ENCODE data around the gene GOLGA2. TPM values are rescaled to one million over a fixed set of nuclear protein-coding genes. Genes with fewer than 3 reads are reported as not detected.

The GOLGA2 gene
- total and polyA plus RNA-seq, 2 of the 13 experiments (the other 11 are each of a cell fraction or from before 2014, with no cell fraction given) = 45.3 to 45.8 TPM

DNA sequence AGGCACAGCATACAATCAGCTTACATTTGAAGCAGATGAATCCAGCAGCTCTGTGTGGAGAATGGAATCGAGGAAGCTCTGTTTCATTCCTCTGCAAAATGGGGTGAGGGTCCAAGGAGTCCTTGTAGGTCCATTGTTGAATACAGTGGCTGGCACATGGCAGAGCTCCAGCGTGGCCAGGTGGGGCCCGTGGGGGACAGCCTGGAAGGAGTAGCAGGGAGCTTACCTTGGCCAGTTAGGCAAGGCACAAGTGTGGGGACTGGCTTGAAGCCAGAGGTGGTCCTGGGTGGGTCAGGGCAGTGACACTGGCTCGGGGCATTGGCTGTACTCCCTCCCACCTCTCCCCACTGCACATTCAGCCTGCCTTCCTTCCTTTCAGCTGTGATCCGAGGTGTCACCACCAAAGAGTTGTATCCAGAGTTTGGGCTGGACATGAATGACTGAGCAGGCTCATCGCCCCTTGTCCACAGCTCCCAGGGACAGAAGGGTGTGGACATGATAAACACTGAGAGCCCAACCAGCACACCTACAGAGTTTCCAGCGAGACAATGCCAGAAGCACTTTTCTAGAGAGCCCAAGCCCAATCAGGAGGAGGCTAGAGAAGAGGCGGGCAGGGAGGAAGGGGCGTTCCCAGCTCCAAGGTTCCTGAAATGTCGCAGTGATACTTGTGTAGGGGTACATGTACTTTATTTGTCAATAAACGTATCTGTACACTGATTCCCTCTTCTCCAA, 12.6 kb upstream of the GOLGA2 start (continued):
- TF ChIP-seq, protein P1, sequence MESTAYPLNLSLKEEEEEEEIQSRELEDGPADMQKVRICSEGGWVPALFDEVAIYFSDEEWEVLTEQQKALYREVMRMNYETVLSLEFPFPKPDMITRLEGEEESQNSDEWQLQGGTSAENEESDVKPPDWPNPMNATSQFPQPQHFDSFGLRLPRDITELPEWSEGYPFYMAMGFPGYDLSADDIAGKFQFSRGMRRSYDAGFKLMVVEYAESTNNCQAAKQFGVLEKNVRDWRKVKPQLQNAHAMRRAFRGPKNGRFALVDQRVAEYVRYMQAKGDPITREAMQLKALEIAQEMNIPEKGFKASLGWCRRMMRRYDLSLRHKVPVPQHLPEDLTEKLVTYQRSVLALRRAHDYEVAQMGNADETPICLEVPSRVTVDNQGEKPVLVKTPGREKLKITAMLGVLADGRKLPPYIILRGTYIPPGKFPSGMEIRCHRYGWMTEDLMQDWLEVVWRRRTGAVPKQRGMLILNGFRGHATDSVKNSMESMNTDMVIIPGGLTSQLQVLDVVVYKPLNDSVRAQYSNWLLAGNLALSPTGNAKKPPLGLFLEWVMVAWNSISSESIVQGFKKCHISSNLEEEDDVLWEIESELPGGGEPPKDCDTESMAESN (CRISPR knock-in tag; conservative IDR thresholded peaks at IDR 0.05) = no peak
- TF ChIP-seq, protein P2, sequence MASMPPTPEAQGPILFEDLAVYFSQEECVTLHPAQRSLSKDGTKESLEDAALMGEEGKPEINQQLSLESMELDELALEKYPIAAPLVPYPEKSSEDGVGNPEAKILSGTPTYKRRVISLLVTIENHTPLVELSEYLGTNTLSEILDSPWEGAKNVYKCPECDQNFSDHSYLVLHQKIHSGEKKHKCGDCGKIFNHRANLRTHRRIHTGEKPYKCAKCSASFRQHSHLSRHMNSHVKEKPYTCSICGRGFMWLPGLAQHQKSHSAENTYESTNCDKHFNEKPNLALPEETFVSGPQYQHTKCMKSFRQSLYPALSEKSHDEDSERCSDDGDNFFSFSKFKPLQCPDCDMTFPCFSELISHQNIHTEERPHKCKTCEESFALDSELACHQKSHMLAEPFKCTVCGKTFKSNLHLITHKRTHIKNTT (CRISPR knock-in tag; IDR thresholded peaks at IDR 0.05) = no peak
- TF ChIP-seq ZNF589 (CRISPR knock-in tag; conservative IDR thresholded peaks at IDR 0.05) (no peak), ZNF329 (CRISPR knock-in tag; IDR thresholded peaks at IDR 0.05; ENCODE audit: low read depth) (no peak), DR1 (CRISPR knock-in tag; IDR thresholded peaks at IDR 0.05) (no peak), ZNF549 (CRISPR knock-in tag; IDR thresholded peaks at IDR 0.05) (no peak), ZEB1 (IDR thresholded peaks at IDR 0.05; ENCODE audit: insufficient replicate concordance, low read depth) (no peak), PRMT3 (CRISPR knock-in tag; IDR thresholded peaks at IDR 0.05; ENCODE audit: borderline replicate concordance, low read depth) (no peak), HMGA1 (CRISPR knock-in tag; conservative IDR thresholded peaks at IDR 0.05) (no peak), XRCC5 (optimal IDR thresholded peaks at IDR 0.05; ENCODE audit: low read length) (no peak), JUN (CRISPR knock-in tag; IDR thresholded peaks at IDR 0.05) (no peak)
- TF ChIP-seq, protein P3, sequence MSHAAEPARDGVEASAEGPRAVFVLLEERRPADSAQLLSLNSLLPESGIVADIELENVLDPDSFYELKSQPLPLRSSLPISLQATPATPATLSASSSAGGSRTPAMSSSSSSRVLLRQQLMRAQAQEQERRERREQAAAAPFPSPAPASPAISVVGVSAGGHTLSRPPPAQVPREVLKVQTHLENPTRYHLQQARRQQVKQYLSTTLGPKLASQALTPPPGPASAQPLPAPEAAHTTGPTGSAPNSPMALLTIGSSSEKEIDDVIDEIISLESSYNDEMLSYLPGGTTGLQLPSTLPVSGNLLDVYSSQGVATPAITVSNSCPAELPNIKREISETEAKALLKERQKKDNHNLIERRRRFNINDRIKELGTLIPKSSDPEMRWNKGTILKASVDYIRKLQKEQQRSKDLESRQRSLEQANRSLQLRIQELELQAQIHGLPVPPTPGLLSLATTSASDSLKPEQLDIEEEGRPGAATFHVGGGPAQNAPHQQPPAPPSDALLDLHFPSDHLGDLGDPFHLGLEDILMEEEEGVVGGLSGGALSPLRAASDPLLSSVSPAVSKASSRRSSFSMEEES (CRISPR knock-in tag; IDR thresholded peaks at IDR 0.05) = no peak
- TF ChIP-seq, protein P4, sequence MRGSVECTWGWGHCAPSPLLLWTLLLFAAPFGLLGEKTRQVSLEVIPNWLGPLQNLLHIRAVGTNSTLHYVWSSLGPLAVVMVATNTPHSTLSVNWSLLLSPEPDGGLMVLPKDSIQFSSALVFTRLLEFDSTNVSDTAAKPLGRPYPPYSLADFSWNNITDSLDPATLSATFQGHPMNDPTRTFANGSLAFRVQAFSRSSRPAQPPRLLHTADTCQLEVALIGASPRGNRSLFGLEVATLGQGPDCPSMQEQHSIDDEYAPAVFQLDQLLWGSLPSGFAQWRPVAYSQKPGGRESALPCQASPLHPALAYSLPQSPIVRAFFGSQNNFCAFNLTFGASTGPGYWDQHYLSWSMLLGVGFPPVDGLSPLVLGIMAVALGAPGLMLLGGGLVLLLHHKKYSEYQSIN (CRISPR knock-in tag; IDR thresholded peaks at IDR 0.05; ENCODE audit: borderline replicate concordance) = no peak
- TF ChIP-seq, protein P5, sequence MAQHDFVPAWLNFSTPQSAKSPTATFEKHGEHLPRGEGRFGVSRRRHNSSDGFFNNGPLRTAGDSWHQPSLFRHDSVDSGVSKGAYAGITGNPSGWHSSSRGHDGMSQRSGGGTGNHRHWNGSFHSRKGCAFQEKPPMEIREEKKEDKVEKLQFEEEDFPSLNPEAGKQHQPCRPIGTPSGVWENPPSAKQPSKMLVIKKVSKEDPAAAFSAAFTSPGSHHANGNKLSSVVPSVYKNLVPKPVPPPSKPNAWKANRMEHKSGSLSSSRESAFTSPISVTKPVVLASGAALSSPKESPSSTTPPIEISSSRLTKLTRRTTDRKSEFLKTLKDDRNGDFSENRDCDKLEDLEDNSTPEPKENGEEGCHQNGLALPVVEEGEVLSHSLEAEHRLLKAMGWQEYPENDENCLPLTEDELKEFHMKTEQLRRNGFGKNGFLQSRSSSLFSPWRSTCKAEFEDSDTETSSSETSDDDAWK (CRISPR knock-in tag; IDR thresholded peaks at IDR 0.05) = no peak
- TF ChIP-seq, protein P6, sequence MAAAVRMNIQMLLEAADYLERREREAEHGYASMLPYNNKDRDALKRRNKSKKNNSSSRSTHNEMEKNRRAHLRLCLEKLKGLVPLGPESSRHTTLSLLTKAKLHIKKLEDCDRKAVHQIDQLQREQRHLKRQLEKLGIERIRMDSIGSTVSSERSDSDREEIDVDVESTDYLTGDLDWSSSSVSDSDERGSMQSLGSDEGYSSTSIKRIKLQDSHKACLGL (CRISPR knock-in tag; IDR thresholded peaks at IDR 0.05) = no peak

Measured in HepG2 (cell line).